ENCODE results near the gene RASGRP4.
"Not testable (repeated sequence)": the region's sequence is repeated elsewhere in the genome, so short reads cannot be mapped to it uniquely, and the experiment has no call there.

The RASGRP4 gene

DNA sequence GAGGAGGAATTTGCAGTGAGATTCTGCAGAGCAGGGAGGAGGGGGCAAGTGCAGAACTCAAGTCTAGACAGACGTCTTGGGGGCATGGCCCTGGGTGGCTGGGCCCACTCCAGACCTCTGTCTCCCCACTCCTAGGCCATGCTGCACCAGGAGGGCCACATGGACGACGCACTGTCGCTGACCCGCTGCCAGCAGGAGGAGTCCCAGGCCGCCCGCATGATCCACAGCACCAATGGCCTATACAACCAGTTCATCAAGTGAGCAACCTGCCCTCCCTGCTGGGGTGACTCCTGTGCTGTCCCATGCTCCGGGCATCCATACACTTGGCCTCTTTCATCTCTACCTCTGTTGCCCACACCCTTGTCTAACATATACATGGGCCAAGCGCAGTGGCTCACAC is 25.6 kb upstream of the RASGRP4 start:
- no peak for DNase-seq
- in situ Hi-C loops (cut with MboI; ENCODE audit: low pct_unique_long_range_greater_than_20kb, low sequenced_read_pairs), result no loop called here

DNA sequence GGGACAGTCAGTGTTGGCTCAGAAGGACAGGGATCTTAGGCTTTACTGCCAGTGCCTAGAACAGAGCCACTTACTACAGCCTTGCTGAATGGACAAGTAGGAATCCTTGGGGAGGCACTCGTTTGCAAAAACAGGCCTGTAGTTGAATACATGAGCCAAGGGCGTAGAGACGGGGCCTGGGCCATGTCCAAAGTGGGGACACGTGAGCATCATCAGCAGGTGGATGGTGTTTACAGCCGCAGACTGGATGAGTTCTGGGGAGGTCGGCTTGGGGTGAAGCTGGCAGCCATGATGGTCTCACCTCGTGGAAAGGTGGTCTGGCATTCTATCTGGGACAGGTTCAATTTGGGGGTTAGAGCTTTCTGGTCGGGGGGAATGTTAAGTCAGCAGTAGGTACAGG is 25.0 kb upstream of the RASGRP4 start:
- in situ Hi-C loops (cut with MboI; ENCODE audit: low pct_unique_long_range_greater_than_20kb, low sequenced_read_pairs), result no loop called here
- DNase-seq, result no peak

GRCh38 chr19:38449518-38449917 is 23.5 kb upstream of the RASGRP4 start:
- in situ Hi-C loops (cut with MboI; ENCODE audit: low pct_unique_long_range_greater_than_20kb, low sequenced_read_pairs), result no loop called here
- no peak for DNase-seq

- in situ Hi-C loops (cut with MboI; ENCODE audit: low pct_unique_long_range_greater_than_20kb, low sequenced_read_pairs), result no loop called here
- DNase-seq, result no peak
These were observed 22.2 kb upstream of the RASGRP4 start for GRCh38 chr19:38448225-38448624.

- in situ Hi-C loops (cut with MboI; ENCODE audit: low pct_unique_long_range_greater_than_20kb, low sequenced_read_pairs), result no loop called here
- DNase-seq, result no peak
These were observed 19.3 kb upstream of the RASGRP4 start for GRCh38 chr19:38445362-38445761.

- in situ Hi-C loops (cut with MboI; ENCODE audit: low pct_unique_long_range_greater_than_20kb, low sequenced_read_pairs), result no loop called here
- DNase-seq, result no peak
These were observed 18.0 kb upstream of the RASGRP4 start for GRCh38 chr19:38444026-38444425.

- DNase-seq, result no peak
- in situ Hi-C loops (cut with MboI; ENCODE audit: low pct_unique_long_range_greater_than_20kb, low sequenced_read_pairs), result no loop called here
These were observed 17.5 kb upstream of the RASGRP4 start for GRCh38 chr19:38443458-38443999.

DNA sequence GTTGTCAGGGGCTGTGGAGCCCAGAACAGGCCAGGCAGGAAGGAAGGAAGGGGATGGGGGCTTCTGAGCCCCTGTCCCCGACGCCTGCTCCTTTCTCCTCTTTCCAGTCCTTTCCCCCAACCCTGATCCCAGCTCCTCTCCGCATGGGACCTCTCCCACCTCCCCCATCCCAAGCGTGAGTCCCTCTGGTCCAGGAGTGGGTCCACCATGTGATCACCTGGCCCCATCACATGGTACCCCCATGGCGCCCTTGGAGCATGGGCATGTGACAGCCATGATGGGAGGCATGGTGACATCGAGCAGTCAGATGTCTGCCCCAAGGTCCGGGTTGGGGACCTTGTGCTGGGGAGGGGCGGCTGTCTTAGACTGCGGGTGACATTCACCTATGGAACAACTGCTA is 16.7 kb upstream of the RASGRP4 start:
- no peak for DNase-seq
- in situ Hi-C loops (cut with MboI; ENCODE audit: low pct_unique_long_range_greater_than_20kb, low sequenced_read_pairs), result no loop called here

DNA sequence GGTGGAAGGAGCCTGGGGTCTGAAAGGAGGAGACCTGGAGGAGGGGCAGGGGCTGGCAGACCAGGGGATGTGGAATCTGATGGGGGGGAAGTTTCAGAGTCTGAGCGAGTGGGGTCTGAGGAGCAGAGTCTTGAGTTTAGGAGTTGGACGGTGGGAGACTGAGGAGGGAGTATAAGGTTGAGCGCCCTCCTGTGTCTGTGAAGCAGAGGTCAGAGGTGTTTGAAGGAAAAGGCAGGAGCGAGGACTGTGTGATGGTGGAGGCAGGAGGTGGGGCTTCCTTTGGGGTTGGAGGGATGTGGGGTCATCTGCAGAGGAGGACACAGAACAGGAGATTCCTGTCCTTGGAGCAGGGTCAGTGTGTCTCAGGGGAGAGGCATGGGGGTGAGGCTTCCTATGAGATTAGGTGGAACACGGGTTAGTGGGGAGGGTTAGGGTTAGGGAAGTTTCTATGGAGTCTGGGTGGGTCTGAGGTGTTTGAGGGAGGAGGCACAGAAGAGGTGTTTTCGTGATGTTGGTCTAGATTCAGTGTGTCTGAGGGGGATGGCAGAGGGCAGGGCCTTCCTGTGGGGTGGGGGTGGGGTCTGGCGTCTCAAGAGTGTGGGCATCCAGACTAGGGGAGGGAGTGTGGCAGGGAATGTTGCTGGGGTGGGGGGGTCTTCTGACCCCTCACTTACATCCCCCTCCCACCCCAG is 15.8 kb upstream of the RASGRP4 start:
- peak; percentile 63 for DNase-seq

DNA sequence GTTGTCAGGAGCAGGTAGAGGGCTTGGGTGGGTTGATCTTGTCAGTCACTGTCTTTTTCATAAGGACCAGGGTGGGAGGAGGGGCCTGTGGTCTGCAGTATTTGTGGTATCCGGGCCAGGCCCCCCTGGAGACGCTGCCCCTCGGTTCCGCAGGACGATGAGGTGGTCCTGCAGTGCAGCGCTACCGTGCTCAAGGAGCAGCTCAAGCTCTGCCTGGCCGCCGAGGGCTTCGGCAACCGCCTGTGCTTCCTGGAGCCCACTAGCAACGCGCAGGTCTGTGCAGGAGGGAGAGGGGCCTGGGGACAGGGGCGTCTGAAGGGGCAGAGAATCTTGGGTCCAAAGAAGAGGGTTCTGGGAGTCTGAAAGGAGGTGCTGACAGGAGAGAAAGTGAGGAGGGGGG is 14.6 kb upstream of the RASGRP4 start:
- in situ Hi-C loops (cut with MboI; ENCODE audit: low pct_unique_long_range_greater_than_20kb, low sequenced_read_pairs), result no loop called here
- no peak for DNase-seq

More for the DNA sequence above, 15.8 kb upstream of the RASGRP4 start:
- in situ Hi-C loops (cut with MboI; ENCODE audit: low pct_unique_long_range_greater_than_20kb, low sequenced_read_pairs), result no loop called here

DNA sequence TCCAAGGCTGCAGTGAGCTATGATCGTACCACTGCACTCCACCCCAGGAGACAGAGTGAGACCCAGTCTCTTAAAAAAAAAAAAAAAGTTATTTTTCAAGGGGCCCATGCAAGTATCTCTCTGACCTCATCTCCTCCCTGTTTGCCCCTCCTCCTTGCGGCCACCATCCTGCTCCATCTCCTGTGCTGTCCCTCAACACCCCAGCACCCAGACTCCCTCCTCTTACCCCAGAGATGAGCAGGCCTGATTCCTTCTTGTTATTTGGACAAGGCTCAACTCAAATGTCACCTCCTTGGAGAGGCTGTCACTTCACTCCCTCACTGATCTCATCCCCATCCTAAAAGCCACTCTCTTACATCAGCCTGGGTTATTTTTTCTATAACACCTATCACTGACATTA is 11.9 kb upstream of the RASGRP4 start:
- in situ Hi-C loops (cut with MboI; ENCODE audit: low pct_unique_long_range_greater_than_20kb, low sequenced_read_pairs), result no loop called here
- DNase-seq, result no peak

GRCh38 chr19:38437295-38437694 is 11.3 kb upstream of the RASGRP4 start:
- no peak for DNase-seq
- in situ Hi-C loops (cut with MboI; ENCODE audit: low pct_unique_long_range_greater_than_20kb, low sequenced_read_pairs), result no loop called here

GRCh38 chr19:38434549-38435051 is 8.6 kb upstream of the RASGRP4 start:
- in situ Hi-C loops (cut with MboI; ENCODE audit: low pct_unique_long_range_greater_than_20kb, low sequenced_read_pairs), result no loop called here
- DNase-seq, result no peak

DNA sequence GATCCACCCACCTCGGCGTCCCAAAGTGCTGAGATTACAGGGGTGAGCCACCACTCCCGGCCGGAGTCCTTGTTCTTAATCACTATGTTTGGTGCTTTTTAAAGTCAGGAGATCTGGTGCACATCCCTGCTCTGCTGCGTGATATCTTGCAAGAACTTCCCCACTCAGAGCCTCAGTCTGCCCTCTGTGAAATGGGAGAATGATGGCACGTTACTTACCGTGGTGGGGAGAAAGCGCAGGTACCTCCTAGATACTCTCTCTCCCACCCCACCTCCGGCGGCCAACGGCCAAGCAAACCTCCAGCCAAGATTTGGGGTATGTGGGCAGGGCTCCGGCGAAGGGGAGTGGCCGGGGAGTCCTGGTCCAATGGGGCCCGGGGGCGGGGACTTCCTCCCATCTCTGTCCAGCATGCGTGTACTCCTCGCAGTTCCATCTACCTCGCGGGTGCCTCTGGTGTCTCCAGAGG is 7.3 kb upstream of the RASGRP4 start, which contains the start of gene RYR1:
TSS of gene RYR1 (plus strand) at position 424 of the 466 bp plus-strand sequence. CDS start 139 bp downstream, outside the sequence.
- DNase-seq, result peak; percentile 46
- in situ Hi-C loops (cut with MboI; ENCODE audit: low pct_unique_long_range_greater_than_20kb, low sequenced_read_pairs), result no loop called here

GRCh38 chr19:38430931-38431330 is 4.9 kb upstream of the RASGRP4 start:
- in situ Hi-C loops (cut with MboI; ENCODE audit: low pct_unique_long_range_greater_than_20kb, low sequenced_read_pairs), result no loop called here
- no peak for DNase-seq

GRCh38 chr19:38429811-38430156 is 3.8 kb upstream of the RASGRP4 start:
- no peak for DNase-seq
- in situ Hi-C loops (cut with MboI; ENCODE audit: low pct_unique_long_range_greater_than_20kb, low sequenced_read_pairs), result no loop called here

- no peak for DNase-seq
- in situ Hi-C loops (cut with MboI; ENCODE audit: low pct_unique_long_range_greater_than_20kb, low sequenced_read_pairs), result no loop called here
These were observed 3.2 kb upstream of the RASGRP4 start for GRCh38 chr19:38429055-38429810.

DNA sequence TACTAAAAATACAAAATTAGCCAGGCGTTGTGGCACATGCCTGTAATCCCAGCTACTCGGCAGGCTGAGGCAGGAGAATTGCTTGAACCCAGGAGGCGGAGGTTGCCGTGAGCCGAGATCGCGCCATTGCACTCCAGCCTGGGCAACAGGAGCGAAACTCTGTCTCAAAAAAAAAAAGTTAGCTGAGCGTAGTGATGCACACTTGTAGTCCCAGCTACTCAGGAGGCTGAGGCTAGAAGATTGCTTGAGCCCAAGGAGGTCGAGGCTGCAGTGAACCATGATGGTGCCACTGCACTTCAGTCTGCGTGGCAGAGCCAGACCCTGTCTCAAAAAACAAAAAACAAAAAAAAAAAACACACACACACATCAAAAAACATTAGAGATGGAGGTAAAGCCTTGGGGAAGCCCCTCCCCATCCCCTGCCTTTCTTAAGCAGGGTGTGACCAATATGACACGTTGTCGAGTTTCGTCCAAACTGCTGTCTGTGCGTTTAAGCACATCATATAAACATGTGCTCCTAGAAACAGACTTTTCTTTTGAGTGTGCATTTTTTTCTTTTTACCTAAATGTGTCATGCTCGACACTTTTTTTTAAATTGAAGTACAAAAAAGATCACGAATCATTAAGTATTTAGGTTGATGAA is 1.1 kb upstream of the RASGRP4 start:
- not testable (repeated sequence) for DNase-seq

DNA sequence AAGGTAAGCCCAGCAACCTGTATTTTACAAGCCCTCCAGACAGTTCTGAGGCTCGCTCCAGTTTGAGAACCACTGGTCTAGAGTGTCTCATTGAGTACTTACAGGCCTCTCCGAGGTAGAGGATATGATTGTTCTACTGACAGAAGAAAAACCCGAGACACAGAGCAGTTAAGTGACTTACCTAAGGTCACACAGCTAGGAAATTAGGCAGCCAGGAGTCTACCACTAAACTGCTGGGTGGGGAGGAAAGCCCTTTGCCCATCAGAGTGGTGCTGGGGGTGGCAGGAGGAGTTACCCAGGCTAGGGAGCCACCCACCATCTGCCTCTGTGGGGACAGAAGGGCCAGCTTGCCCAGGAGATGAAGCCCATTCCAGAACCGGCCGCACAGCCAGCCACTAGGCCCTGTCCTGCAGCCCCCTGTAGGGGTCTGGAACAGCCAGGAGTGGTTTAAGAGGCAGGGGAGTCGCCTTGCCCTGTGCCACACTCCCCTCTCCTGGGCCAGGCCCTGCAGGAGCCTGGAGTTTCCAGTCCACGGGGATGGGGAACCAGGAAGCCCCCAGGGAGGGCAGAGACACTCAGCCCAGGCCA is 703 bp downstream of the RASGRP4 start:
- in situ Hi-C loops (cut with MboI; ENCODE audit: low pct_unique_long_range_greater_than_20kb, low sequenced_read_pairs), result no loop called here
- DNase-seq, result no peak

More for the DNA sequence above, 1.1 kb upstream of the RASGRP4 start:
- in situ Hi-C loops (cut with MboI; ENCODE audit: low pct_unique_long_range_greater_than_20kb, low sequenced_read_pairs), result not testable (repeated sequence)
